Lower leg skin (tissue), 3 donors: ENCODE data around the gene CDKL5.

Experiments used
- POLR2A ChIP-seq, 2 donors: fragments of 450-650 bp; IDR thresholded peaks; one replicate each; pipeline ENCODE4 v1.6.1; 2016 to 2017; ENCODE audit warnings: antibody characterized with exemption in 2 of 2, mild to moderate bottlenecking in 1 of 2, moderate library complexity in 1 of 2
- TF ChIP-seq, protein P1 (sequence below), 3 donors: fragments of 450-650 bp; IDR thresholded peaks; one replicate each; pipeline ENCODE4 v1.5.1; 2016; ENCODE audit warnings: antibody characterized with exemption in 3 of 3, mild to moderate bottlenecking in 3 of 3, moderate library complexity in 2 of 3

GRCh38 chrX:18549643-18550042 lies 124.2 kb downstream of the CDKL5 start:
- TF ChIP-seq, protein P1, sequence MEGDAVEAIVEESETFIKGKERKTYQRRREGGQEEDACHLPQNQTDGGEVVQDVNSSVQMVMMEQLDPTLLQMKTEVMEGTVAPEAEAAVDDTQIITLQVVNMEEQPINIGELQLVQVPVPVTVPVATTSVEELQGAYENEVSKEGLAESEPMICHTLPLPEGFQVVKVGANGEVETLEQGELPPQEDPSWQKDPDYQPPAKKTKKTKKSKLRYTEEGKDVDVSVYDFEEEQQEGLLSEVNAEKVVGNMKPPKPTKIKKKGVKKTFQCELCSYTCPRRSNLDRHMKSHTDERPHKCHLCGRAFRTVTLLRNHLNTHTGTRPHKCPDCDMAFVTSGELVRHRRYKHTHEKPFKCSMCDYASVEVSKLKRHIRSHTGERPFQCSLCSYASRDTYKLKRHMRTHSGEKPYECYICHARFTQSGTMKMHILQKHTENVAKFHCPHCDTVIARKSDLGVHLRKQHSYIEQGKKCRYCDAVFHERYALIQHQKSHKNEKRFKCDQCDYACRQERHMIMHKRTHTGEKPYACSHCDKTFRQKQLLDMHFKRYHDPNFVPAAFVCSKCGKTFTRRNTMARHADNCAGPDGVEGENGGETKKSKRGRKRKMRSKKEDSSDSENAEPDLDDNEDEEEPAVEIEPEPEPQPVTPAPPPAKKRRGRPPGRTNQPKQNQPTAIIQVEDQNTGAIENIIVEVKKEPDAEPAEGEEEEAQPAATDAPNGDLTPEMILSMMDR (IDR thresholded peaks at IDR 0.05) = no peak
- no peak for TF ChIP-seq POLR2A (IDR thresholded peaks at IDR 0.05)
